HG02973 (cell line): ENCODE results near the gene EIF6.
A peak's percentile ranks its signal among the peaks of the same experiment; 100 is the strongest.
"Not testable (repeated sequence)": the region's sequence is repeated elsewhere in the genome, so short reads cannot be mapped to it uniquely, and the experiment has no call there.

Source experiments
- ATAC-seq: cut with Tn5 transposase; IDR thresholded peaks from one replicate; pipeline ENCODE4 v1.9.1; 2021; ENCODE audit warnings: moderate library complexity; ENCODE audit not compliant: unreplicated experiment

Gene EIF6

DNA sequence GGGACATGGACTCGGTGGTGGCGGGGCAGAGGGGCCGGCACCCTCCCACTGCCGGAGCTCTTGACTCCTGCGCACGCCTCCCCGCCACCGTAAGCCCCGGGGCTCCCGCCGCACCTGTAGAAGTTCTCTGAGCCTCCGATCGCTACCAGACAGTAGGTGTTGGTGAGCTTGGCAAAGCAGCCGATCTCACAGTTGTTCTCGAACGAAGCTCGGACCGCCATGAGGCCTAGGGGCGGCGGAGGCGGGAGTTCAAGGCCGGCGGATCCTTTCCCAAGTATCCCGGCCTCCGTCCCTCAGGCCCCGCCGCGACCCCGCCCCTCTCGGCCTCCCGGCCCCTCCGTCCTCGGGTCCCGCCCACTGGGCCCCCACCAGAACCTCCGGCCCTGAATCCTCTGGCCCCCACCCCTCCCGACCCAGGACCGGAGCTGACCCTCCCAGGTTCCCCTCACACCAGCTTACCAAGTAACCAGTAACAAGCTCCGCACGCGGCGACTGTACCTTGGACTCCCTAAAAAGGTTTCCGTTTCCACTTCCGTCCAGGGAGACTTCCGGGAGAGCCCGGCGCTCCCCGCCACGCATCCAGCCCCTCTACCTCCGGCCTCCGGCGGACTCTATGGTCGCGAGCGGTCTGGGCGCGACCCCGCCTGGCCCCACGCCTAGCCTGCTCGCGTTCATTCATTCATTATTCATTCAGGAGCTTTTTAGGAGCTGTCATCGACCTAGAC, at the start of gene EIF6:
TSS of gene EIF6 (minus strand) at position 506 of the 725 bp plus-strand sequence. CDS start at position 221, 285 bp downstream.
- peak; percentile 58 for ATAC-seq

DNA sequence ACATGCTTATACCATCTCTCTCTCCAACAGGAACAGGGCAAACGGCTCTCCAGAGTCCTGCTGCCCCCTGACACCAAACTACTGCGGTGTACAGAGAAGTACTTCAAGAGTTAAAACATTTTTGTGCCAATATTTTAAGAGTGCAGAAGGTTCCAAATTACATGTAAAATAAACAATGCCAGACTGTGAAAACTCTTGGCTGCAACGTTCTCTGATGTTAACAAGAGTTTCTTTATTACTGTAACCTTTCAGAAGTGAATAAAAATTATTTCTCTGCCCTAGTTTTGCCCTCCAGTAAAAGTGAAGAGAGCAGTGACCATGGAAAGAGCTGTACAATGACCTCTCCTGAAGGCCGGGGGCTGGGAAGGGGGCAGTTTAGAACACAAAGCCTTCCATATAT, 49.0 kb upstream of the EIF6 start:
- ATAC-seq, result no peak

DNA sequence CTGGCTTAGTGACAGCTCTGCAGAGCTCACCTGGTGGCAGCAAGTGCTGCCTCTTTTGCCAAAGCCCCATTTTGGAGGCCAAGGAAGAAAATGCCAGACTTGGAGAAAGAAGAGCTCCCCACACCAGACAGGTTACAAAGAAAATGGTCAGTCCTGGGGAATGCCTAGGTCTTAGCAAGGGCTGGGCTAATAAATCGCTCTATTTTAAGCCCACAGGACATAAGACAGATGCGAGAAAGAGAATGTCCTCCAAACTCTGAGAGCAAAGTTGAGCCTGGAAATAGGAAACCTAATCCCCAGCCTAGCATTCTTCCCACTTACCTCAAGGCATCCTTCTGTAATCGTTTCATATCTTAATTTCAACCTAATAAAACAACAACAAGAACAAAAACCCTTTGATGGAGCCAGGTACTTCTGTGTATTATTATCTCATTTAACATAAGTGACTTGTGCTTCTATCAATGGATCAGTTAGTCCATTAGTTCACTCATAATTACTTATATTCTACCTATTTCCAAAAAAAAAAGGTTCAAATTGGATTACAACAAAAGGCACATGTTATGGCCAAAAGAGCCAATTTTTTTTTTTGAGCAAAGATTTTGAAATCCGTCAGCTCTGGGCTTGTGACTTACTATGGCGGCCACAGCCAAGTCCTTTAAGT, 48.1 kb upstream of the EIF6 start:
- ATAC-seq, result no peak

DNA sequence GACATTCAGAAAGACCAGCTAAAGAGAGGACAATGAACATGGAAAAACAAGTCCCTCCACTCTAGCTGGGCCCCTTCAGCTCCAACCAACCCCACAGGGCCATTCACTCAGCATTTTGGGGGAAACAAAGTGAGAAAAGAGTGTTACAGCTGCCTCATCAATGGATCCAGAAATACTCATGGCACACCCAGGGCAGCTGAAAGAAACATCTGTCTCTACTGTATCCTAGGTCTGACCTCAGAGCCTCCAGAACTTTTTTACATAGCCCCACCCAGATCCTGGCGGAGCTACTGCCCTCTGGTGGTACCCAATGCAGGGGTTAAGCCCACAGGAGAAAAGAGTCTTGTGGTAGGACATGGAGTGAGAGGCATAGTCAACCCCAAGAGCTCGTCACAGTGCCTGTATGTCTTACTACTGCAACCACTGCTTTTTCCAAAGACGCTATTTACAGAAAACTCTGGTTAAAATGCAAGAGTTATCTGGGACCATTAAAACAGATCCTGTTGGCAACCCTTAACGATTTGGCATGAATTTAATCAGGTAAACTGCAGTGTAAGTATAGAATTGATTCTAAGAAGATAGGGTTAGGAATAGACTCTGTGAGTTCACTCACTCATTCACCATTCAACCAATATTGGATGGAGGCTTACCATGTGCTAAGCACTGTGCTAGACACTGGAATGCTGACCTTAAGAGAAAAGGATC, 45.0 kb upstream of the EIF6 start:
- no peak for ATAC-seq

DNA sequence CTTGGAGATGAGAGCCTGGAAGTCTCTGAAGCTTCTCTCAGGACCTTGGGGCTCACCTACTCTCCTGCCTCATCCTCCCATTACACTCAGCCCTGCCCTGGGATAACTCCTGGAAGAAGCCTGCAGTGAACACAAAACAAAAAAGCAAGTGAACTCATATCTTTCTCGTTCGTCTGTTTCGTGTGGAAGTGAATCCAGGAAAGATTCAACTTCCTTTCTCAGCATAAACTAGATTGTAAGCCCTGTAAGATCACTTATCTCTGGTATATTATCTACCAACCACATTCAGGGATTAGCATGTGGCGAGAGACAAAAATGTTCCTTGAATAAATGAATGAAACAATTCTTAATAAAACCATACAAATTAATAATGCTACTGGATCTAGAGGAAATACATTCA, 44.1 kb upstream of the EIF6 start:
- ATAC-seq, result no peak

DNA sequence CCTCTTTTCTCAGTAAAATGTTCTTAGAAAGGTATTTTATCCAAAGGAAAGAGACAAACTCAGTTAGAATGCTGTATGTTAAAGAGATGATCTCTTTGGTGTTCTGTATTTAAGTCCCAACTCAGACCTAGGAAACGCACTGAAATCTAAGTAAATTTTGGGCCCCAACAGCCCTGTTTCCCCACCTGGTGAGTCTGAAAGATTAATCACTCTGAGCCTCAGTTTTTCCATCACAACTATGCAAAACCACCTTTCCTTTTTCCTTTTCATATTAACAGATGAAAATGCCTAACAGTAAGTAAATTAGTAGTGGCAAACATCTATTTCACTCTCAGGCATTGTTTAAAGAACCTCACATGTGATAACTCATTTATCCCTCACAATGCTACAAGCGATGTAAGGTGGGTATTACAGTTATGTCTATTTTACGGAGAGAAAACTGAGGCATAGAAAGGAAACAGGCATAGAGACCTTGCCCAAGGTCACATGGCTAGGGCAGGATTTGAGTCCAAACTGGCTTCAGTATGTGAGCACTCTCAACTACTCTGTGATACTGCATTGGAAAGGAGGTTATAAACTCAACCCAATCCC, 43.6 kb upstream of the EIF6 start:
- ATAC-seq, result no peak

DNA sequence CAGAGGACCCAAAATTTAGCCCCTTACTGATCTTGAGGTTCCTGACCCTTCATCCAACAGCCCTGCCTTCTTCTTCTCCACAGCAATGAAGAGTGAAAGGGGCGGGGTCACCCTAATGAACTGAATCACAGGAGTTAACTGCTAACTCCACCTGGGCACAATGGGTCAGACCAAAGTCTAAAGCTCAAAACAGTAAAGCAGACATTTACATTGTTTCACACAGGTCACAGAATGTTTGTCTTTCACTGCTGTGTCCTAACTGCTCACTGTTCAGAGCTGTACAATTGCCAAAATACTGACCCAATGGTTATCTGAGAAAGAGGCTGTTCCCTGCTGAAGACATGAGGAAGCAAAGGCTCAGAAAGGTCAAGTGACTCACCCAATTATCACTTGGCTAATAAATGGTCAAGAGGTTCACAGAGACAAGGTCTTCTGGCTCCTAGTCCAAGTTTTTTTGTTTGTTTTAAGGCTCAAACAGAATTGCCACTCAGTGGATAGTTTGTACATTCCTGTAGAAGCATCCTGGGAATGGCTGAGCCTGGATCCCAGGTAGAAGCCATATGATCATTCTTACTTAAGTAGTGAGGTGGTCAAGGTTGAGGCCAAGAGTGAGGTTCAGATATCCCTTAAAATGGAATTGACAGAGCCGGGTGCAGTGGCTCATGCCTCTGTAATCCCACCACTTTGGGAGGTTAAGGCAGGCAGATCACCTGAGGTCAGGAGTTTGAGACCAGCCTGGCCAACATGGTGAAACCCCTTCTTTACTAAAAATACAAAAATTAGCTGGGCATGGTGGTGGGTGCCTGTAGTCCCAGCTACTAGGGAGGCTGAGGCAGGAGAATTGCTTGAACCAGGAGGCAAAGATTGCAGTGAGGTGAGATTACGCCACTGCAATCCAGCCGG, 42.8 kb upstream of the EIF6 start:
- no peak for ATAC-seq

DNA sequence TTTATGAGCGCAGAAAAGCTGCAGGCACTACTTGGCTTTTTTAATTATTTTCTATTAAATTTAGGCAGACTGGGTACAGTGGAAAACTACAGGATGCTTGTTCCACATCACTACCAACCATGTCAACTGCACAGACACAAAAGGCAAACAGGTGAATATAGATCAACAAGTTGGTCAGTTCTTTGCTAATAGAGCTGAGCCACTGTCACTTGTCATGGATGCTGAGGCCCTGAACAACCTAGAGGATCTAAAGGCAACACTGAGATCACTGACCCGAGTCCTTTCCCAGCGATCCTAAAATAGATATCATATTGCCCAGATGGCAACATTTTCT, 42.1 kb upstream of the EIF6 start:
- no peak for ATAC-seq

DNA sequence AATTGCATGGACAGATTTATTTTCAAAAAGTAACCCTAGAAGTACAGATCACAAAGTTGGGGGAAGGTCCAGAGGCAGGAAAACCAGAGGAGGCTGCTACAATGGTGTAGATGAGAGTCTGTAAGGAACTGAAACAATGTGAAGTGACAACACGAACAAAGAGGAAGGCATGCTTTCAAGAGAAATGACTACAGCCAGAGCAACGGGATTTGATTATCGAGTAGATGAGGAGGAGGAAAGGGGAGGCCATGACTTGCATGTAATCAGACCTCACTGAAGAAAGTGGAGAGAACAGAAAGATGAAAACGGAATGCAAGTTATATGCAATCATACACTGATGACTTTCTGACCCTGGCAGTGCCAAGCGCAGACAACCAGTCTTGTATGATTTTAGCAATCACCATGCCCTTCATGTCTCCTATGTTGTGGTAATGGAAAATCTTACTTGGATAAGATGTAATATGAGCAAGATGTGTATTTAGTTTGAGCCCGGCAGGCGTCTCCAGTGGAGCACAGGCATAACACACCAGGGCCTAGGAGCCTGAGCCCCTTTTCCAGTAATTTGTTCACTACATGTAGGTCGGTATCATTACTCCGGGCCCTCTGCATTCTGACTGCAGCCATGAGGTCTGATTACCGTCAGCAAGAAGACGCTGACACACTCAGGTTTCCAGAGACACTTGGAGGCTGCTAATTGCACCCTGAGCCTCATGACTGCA, 41.6 kb upstream of the EIF6 start:
- no peak for ATAC-seq

DNA sequence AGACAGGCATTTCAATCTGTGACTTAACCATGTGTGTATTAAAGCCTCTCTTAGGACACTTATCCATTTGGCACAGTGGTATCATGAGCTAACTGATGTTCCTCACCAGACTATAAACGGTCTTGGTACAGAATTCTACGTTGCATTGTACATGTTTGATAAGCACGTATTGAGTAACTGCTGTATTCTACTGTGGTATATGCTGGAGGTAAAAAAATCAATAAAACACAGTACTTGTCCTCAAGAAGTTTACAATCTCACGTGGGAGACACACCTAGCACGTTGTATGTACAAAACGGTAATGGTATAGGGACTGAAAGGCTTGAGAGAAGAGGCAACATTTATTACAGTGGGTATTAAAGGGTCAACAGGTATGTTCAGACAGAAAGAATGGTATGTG, 40.8 kb upstream of the EIF6 start:
- no peak for ATAC-seq

DNA sequence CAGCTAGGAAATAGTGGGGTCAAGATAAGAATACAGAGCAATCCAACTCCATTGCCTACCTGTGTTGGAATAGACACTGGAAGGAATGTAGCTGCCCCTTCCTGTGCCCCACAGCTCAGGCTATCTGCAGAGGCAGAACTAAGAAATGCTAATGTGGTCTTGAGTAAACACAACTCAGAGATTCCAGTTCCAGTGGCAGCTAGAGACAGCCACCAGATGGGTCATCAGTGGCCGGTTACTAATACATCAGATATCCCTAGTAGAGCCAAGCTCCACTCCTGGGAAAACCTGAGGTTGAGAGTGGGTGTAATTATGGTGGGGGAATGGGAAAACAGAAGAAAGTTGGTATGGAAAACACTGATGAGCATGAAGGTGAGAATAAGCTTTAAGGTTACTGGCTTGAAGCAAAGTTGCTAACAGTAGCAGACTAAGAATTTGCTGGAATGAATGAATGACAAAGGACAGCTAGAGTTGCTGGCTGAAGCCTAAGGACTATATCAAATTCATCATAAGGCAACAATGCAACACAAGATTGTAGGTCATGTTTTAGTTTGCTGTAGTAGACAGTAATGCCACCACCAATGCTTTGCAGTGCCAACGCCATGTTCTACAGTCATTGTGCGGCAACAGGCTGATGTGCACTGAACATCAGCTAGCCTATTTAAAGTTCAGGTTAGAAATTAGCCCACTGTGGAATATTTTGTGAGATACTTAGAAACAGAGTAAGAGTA, 36.0 kb upstream of the EIF6 start:
- no peak for ATAC-seq

DNA sequence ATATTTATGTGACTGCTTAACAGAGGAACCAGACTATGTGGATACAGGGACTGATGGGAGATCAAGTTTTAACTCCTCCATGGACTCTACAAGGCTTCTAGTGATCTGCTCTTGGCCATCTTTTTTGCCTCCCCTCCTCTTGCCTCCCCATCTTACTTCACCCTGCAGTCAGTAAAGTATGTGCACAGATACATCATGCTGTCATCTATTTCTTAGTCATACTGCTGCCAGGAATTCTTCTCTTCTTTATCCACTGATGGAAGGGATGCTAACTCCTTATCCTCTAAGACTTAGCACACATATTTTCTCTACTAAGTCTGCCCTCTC, 35.3 kb upstream of the EIF6 start:
- ATAC-seq, result no peak

DNA sequence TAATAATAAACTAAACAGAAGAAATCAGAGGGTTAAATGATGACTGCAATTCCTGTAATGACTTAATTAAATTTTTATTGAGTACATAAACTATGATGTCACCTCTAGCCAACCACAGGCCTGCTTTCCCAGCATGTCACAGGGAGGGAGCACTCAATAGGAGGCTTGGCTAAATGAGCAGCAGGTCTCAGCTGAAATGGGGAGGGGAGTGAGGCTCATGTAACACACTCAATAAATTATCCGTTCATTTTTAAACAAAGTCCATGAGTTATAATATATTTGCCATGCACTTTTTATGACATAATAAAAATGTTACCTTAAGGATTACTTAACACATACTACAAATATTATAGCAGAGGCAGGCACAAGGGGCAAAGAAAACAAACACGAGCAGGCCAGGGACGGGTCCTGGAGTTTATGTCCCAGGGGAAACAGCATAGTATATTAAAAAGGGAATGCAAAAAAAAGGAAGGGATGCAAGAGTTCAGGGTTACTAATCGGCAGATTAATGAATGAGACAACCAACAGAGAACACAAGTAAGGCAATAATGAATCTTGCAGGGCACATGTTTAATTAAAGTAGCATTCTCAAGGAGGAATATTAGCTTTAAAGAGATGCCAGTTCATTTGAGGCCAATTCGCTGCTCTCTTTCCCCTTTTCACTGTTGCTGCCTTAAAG, 34.8 kb upstream of the EIF6 start:
- ATAC-seq, result no peak

DNA sequence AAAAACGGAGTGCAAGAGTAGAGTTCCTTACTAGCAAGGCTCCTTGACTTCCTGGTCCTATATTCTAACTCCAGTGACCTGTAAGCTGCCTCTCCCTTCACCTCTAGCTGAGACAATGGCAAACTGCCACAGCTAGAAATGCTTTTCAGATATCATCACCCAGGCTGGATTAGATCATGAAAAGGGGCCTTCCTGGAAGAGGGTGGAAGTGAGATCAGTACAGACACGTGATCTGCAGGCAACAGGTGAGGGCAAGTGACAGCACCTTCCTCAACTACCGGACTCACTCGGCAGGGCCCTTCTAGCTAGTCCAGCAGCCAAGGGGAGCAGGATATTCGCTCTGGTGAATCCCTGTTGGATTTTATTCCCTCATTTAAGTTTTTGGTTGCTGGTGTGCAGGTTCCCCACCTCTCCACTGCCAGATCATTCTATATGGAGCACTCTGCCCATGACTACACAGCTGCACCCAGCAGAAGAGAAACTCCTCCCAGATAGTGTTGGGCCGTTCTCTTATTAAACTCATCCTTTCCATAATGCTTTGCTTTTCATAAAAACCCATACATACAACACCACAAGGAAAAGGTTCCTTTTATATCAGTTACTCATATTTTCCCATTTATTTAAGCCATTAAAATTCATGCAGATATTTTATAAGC, 34.1 kb upstream of the EIF6 start:
- no peak for ATAC-seq

DNA sequence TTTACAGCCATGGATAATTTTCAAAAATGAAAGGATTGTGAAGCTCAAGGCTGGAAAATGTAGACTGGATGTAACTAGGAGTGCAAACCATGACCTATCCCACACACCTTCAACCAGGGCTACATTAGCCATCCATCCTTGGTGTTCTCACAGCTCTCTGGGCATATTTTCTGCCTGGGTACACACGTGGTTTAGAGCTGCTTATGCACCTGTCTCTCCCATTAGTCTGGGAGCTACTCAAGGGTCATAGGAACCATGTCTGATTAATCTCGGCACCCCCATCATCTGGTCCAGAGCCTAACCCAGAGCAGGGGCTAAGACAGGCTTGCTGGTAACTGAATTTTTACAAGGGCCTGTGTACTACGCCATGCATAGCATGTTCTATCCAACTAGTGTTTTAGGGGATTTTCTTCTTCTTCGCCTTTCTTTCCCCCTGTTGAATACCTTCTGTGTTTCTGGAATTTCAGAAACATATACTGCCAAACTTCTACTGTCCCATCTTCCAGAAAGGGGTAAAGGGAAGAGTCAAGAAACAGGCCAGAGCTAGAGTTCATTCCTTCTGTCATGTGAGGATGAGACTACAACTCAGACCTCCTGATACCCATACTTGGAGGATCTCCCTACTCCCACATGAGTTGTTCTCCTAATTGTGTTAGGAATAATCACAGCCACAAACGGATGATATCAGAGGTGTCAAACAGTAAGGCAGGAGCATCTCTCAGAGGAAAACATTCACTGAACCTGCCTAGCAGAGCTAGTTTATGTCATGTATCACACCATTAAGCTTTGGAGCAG, 33.0 kb upstream of the EIF6 start:
- ATAC-seq, result no peak

DNA sequence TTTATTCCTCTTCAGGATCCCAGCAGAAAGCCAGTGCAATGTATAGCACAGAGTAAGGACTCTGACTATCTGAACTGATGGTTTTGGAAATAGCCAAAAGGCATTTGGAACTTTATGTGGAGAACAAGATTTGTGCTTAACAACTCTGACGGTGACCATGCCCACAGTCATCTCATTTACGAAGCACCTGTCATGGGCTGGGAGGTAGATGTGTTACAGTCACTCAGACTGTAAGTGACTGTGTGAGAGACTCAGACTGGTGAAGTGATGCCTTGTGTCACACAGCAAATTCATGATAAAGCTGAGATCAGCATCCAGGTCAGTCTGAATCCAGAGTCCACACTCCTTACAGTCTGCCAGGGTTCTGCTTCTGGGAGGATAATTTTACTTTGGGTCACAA, 31.5 kb upstream of the EIF6 start:
- no peak for ATAC-seq

DNA sequence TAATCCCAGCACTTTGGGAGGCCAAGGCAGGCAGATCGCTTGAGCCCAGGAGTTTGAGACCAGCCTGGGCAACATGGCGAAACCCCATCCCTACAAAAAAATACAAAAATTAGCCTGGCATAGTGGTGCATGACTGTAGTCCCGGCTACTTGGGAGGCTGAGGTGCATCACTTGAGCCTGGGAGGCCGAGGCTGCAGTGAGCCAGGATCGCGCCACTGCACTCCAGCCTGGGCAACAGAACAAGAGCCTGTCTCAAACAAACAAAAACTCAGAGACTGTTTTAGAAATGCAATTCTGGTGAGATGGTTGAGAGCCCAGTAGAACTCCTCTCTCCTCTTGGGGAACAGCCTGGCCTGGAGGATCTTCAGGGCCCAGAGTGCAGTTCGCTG, 31.1 kb upstream of the EIF6 start:
- ATAC-seq, result not testable (repeated sequence)
